IMR-90 (cell line): Measurements from ENCODE around the gene LTC4S. TPM values are rescaled to one million over a fixed set of nuclear protein-coding genes. Genes with fewer than 3 reads are reported as not detected.

Experiments used
- ATAC-seq: fragments of 200-7000 bp; cut with Tn5 transposase; 2 replicates; pipeline ENCODE4 v1.9.1; 2020; ENCODE audit warnings: low read depth, mild to moderate bottlenecking, moderate library complexity
- BruUV-seq: library from RNA; stranded (reverse); fragments of 400-500 nt; replicated peaks from 2 replicates; lab custom pipeline; 2021; lab: Mats Ljungman, UMichigan
- CTCF ChIA-PET: fragments of 300-600 bp; formaldehyde crosslinking; extraction: SDS; loops from one replicate; lab custom pipeline; 2021; ENCODE audit warnings: antibody characterized with exemption; lab: Yijun Ruan, JAX
- POLR2A ChIA-PET: fragments of 300-600 bp; sonication (Branson Sonifier 250); formaldehyde crosslinking; loops from one replicate; lab custom pipeline; 2022; ENCODE audit warnings: antibody characterized with exemption; ENCODE audit not compliant: unreplicated experiment; lab: Charles Lee
- DNase-seq: peaks from one replicate; pipeline ENCODE4 v3.0.0; 2013
- H2AFZ ChIP-seq: replicated peaks from 2 replicates; pipeline ENCODE3; 2013; ENCODE audit warnings: low read length, mild to moderate bottlenecking; ENCODE audit not compliant: poor library complexity
- H2AK5ac ChIP-seq: 2 replicates; pipeline ENCODE4 v1.6.1; 2013; ENCODE audit warnings: low read depth, low read length, inconsistent platforms
- H2AK9ac ChIP-seq: replicated peaks from 2 replicates; pipeline ENCODE3; 2013; ENCODE audit warnings: mild to moderate bottlenecking, low read depth, low read length, moderate library complexity; ENCODE audit not compliant: poor library complexity
- H2BK120ac ChIP-seq: 2 replicates; pipeline ENCODE4 v1.6.1; 2013; ENCODE audit warnings: low read depth, low read length, inconsistent platforms
- H2BK15ac ChIP-seq: 3 replicates; pipeline ENCODE4 v1.6.1; 2013; ENCODE audit warnings: low read depth, low read length, inconsistent platforms
- H2BK20ac ChIP-seq: 2 replicates; pipeline ENCODE4 v1.6.1; 2013; ENCODE audit warnings: low read depth, mild to moderate bottlenecking, inconsistent platforms, low read length, moderate library complexity
- H2BK5ac ChIP-seq: 2 replicates; pipeline ENCODE4 v1.6.1; 2013; ENCODE audit warnings: mild to moderate bottlenecking, low read depth, low read length, inconsistent platforms; ENCODE audit not compliant: poor library complexity, severe bottlenecking
- H3K14ac ChIP-seq: replicated peaks from 2 replicates; pipeline ENCODE4 v1.6.1; 2013; ENCODE audit warnings: low read depth, low read length, inconsistent platforms
- H3K18ac ChIP-seq: 2 replicates; pipeline ENCODE4 v1.6.1; 2013; ENCODE audit warnings: low read depth, low read length, control low read depth
- H3K23ac ChIP-seq: 2 replicates; pipeline ENCODE4 v1.6.1; 2013; ENCODE audit warnings: low read depth, low read length, inconsistent platforms
- H3K27ac ChIP-seq: 2 replicates; pipeline ENCODE4 v1.5.1; 2013; ENCODE audit warnings: mild to moderate bottlenecking, control low read depth, low read length; ENCODE audit not compliant: insufficient read depth
- H3K27me3 ChIP-seq: 2 replicates; pipeline ENCODE4 v1.6.1; 2013; ENCODE audit warnings: low read length; ENCODE audit not compliant: control insufficient read depth, insufficient read depth
- H3K36me3 ChIP-seq: 2 replicates; pipeline ENCODE4 v1.6.1; 2013; ENCODE audit warnings: low read length, mixed read lengths; ENCODE audit not compliant: control insufficient read depth, insufficient read depth
- H3K4ac ChIP-seq: 2 replicates; pipeline ENCODE4 v1.6.1; 2013; ENCODE audit warnings: low read depth, low read length, inconsistent platforms
- H3K4me1 ChIP-seq: 2 replicates; pipeline ENCODE4 v1.6.1; 2013; ENCODE audit warnings: low read length, mixed read lengths; ENCODE audit not compliant: control insufficient read depth, insufficient read depth
- H3K4me2 ChIP-seq: 2 replicates; pipeline ENCODE4 v1.6.1; 2013; ENCODE audit warnings: low read depth, mild to moderate bottlenecking, control low read depth, low read length, moderate library complexity
- H3K4me3 ChIP-seq: 2 replicates; pipeline ENCODE4 v1.5.1; 2013; ENCODE audit warnings: low read depth, mild to moderate bottlenecking, control low read depth, low read length, moderate library complexity; ENCODE audit not compliant: insufficient read depth
- H3K56ac ChIP-seq: 2 replicates; pipeline ENCODE4 v1.6.1; 2013; ENCODE audit warnings: low read length, inconsistent platforms; ENCODE audit not compliant: insufficient read depth; ENCODE audit errors: extremely low read depth
- H3K79me1 ChIP-seq, 2 experiments: 2 replicates each; pipeline ENCODE4 v1.6.1; 2013; ENCODE audit warnings: low read length in 2 of 2, inconsistent platforms in 1 of 2, low read depth in 1 of 2
- H3K9ac ChIP-seq: 2 replicates; pipeline ENCODE4 v1.6.1; 2013; ENCODE audit warnings: low read depth, low read length, control low read depth
- H3K9me1 ChIP-seq: 2 replicates; pipeline ENCODE4 v1.6.1; 2013; ENCODE audit warnings: low read length, inconsistent platforms; ENCODE audit not compliant: insufficient read depth
- H3K9me3 ChIP-seq: 2 replicates; pipeline ENCODE4 v1.6.1; 2013; ENCODE audit warnings: low read length; ENCODE audit not compliant: control insufficient read depth, insufficient read depth
- H4K20me1 ChIP-seq: 2 replicates; pipeline ENCODE4 v1.6.1; 2013; ENCODE audit warnings: low read length, inconsistent platforms; ENCODE audit not compliant: insufficient read depth
- H4K5ac ChIP-seq: 2 replicates; pipeline ENCODE4 v1.6.1; 2013; ENCODE audit warnings: mild to moderate bottlenecking, low read depth, low read length, control low read depth
- H4K8ac ChIP-seq, 2 experiments: 2 replicates each; pipeline ENCODE4 v1.6.1; 2013; ENCODE audit warnings: low read depth in 2 of 2, low read length in 2 of 2, control low read depth in 1 of 2, inconsistent platforms in 1 of 2
- H4K91ac ChIP-seq: 2 replicates; pipeline ENCODE4 v1.6.1; 2013; ENCODE audit warnings: low read depth, low read length, inconsistent platforms; ENCODE audit not compliant: insufficient read depth
- BHLHE40 ChIP-seq: fragments of 150-350 bp; IDR thresholded peaks from 2 replicates; pipeline ENCODE4 v1.6.1; 2016; ENCODE audit warnings: mild to moderate bottlenecking, low read depth, low read length
- CHD1 ChIP-seq: IDR thresholded peaks from 2 replicates; pipeline ENCODE4 v1.6.1; 2012; ENCODE audit warnings: low read depth, low read length, improper control_type of control experiment
- CTCF ChIP-seq: conservative IDR thresholded peaks from 2 replicates; pipeline ENCODE4 v1.5.1; 2012; ENCODE audit warnings: mild to moderate bottlenecking, low read depth, low read length, improper control_type of control experiment
- ELK1 ChIP-seq: fragments of 150-350 bp; IDR thresholded peaks from 2 replicates; pipeline ENCODE4 v1.6.1; 2016; ENCODE audit warnings: low read depth, mild to moderate bottlenecking, low read length, moderate library complexity, borderline replicate concordance
- FOS ChIP-seq: fragments of 150-350 bp; IDR thresholded peaks from 2 replicates; pipeline ENCODE4 v1.6.1; 2016; ENCODE audit warnings: low read depth, low read length
- MAFK ChIP-seq: IDR thresholded peaks from 2 replicates; pipeline ENCODE4 v1.6.1; 2012; ENCODE audit warnings: low read depth, low read length, improper control_type of control experiment
- MXI1 ChIP-seq: IDR thresholded peaks from 2 replicates; pipeline ENCODE4 v1.6.1; 2012; ENCODE audit warnings: low read depth, mild to moderate bottlenecking, low read length, moderate library complexity, borderline replicate concordance
- NFE2L2 ChIP-seq: fragments of 150-350 bp; IDR thresholded peaks from 2 replicates; pipeline ENCODE4 v1.6.1; 2016; ENCODE audit warnings: low read depth, mild to moderate bottlenecking, low read length
- RAD21 ChIP-seq: IDR thresholded peaks from 2 replicates; pipeline ENCODE4 v1.6.1; 2012; ENCODE audit warnings: low read length, improper control_type of control experiment
- SMC3 ChIP-seq: fragments of 150-350 bp; IDR thresholded peaks from 2 replicates; pipeline ENCODE4 v1.6.1; 2016; ENCODE audit warnings: low read depth, mild to moderate bottlenecking, antibody characterized with exemption, low read length, moderate library complexity
- USF2 ChIP-seq: fragments of 150-350 bp; IDR thresholded peaks from 2 replicates; pipeline ENCODE4 v1.6.1; 2017; ENCODE audit warnings: mild to moderate bottlenecking, antibody characterized with exemption, low read length, low read depth
- WGBS, 2 experiments: methylation state at CpG; one replicate each; pipeline versions ENCODE4 v1.1.5 to v1.1.7; 2013; ENCODE audit warnings: missing lambda C conversion rate in 2 of 2; ENCODE audit not compliant: insufficient read length in 1 of 2; ENCODE audit errors: extremely low coverage in 2 of 2; 5-methylcytosine and 5-hydroxymethylcytosine counted together
- dilution Hi-C: fragments of 300-500 bp; cut with HindIII; formaldehyde crosslinking; loops from one replicate; pipeline ENCODE4 v1.14.3; 2018; ENCODE audit warnings: low sequenced_read_pairs; ENCODE audit not compliant: unreplicated experiment
- in situ Hi-C: fragments of 300-500 bp; cut with MboI; formaldehyde crosslinking; loops from 3 replicates; pipeline ENCODE4 v1.14.3; 2019; ENCODE audit warnings: low sequenced_read_pairs, inconsistent platforms, mixed read lengths
- intact Hi-C: fragments of 100-400 bp; cut with micrococcal nuclease; formaldehyde crosslinking; loops from 2 replicates; pipeline ENCODE4 v1.10.0; 2022
- polyA plus RNA-seq, 3 experiments: library from polyadenylated mRNA; depleted of rRNA; stranded (reverse); fragments of >200 nt; gene quantifications; 2 replicates each; pipeline ENCODE4 v1.2.3, GENCODE V29; 2012; ENCODE audit warnings: low replicate concordance in 1 of 3
- total RNA-seq: library from RNA; depleted of rRNA; stranded (reverse); fragments of >200 nt; gene quantifications from 2 replicates; pipeline ENCODE4 v1.2.3, GENCODE V29; 2012

The LTC4S gene
- total and polyA plus RNA-seq, 2 of the 4 experiments (the other 2 are of a cell fraction): 0.72 TPM; not detected in 1

- in situ Hi-C loops: no loop called here
- CTCF ChIA-PET: interaction anchor here (0.6 kb wide), 1 partner anchor 432 kb away, joined by 4 read pairs; no protein-coding TSS in a partner anchor
Observed at GRCh38 chr5:179758955-179759354, 34.8 kb upstream of the LTC4S start.

More at GRCh38 chr5:179758955-179759354, 34.8 kb upstream of the LTC4S start:
- Histone ChIP-seq H3K9me1 (peaks cover 30% of the 10 kb centered on the region), H3K9me3 (no peaks in the 10 kb centered on the region), H3K36me3 (0 out of 2 replicates have a peak, but pooled peaks cover 1% of the 10 kb centered on the region), H2BK120ac (no peak overlapping the region), H3K4ac (no peak overlapping the region), H3K4me1 (peaks cover 24% of the 10 kb centered on the region), H3K4me2 (no peak overlapping the region), H3K9ac (no peak overlapping the region), H2BK5ac (no peak overlapping the region), H3K27me3 (no peaks in the 10 kb centered on the region), H3K56ac (no peak overlapping the region), H2BK15ac (no peak overlapping the region), H4K20me1 (peaks cover 83% of the 10 kb centered on the region), H2AK9ac (no peak overlapping the region), H3K23ac (no peak overlapping the region), H3K79me1 (peaks cover 28 to 76% of the 10 kb centered on the region in 2 experiments; a peak in 3 of 4 replicates), H4K5ac (no peak overlapping the region), H3K4me3 (no peak overlapping the region), H3K27ac (no peak overlapping the region), H3K18ac (no peak overlapping the region), H2BK20ac (no peak overlapping the region), H4K91ac (no peak overlapping the region), H4K8ac (no peak overlapping the region), H2AK5ac (no peak overlapping the region), H3K14ac (no peak overlapping the region), H2AFZ (no peak overlapping the region)
- ATAC-seq (no peak), DNase-seq (no peak)
- dilution Hi-C loops (no loop called here), intact Hi-C loops (no loop called here)
- no TSS peak for BruUV-seq
- POLR2A ChIA-PET: no interaction called here
- WGBS, 2 experiments: 91% methylated on average over 4 of the region's 8 CpGs; no CpG with 5 or more reads in 1 of the 2 experiments
- TF ChIP-seq RAD21 (no peak), MAFK (no peak), CTCF (no peak), USF2 (no peak), FOS (no peak), ELK1 (no peak), NFE2L2 (no peak), CHD1 (no peak), SMC3 (no peak), MXI1 (no peak), BHLHE40 (no peak)
